HFF-Myc (cell line): ENCODE results near the gene INPP5K.

Experiments used
- DNase-seq: peaks from one replicate; pipeline ENCODE4 v3.0.0-alpha.2; 2011; ENCODE audit warnings: low read depth; ENCODE audit errors: extremely low read depth
- H3K4me3 ChIP-seq: replicated peaks from 2 replicates; pipeline ENCODE4 v1.5.1; 2011; ENCODE audit warnings: low read depth, mild to moderate bottlenecking, control low read depth, low read length
- CTCF ChIP-seq: IDR thresholded peaks from 2 replicates; pipeline ENCODE4 v1.5.1; 2012; ENCODE audit warnings: mild to moderate bottlenecking, low read depth, low read length, control low read depth; ENCODE audit errors: missing control alignments

INPP5K gene

GRCh38 chr17:1485423-1486376, 30.7 kb downstream of the INPP5K start:
- DNase-seq, result no peak
- peak overlapping the region; percentile 52 for H3K4me3 ChIP-seq
- no peak for TF ChIP-seq CTCF

GRCh38 chr17:1484676-1485422, 31.6 kb downstream of the INPP5K start:
- no peak for TF ChIP-seq CTCF
- peak overlapping the region; percentile 52 for H3K4me3 ChIP-seq
- no peak for DNase-seq

- DNase-seq, result no peak
- no peak for TF ChIP-seq CTCF
- H3K4me3 ChIP-seq, result no peak overlapping the region; the same call in 1 of the 2 replicates
Observed at GRCh38 chr17:1484060-1484535, 32.3 kb downstream of the INPP5K start.

GRCh38 chr17:1482680-1483079, 33.7 kb downstream of the INPP5K start:
- TF ChIP-seq CTCF, result no peak
- no peak for DNase-seq
- no peak overlapping the region for H3K4me3 ChIP-seq

GRCh38 chr17:1481736-1482135, 34.7 kb downstream of the INPP5K start:
- no peak for DNase-seq

More at GRCh38 chr17:1481736-1482135, 34.7 kb downstream of the INPP5K start:
- TF ChIP-seq CTCF, result no peak
- no peak overlapping the region for H3K4me3 ChIP-seq
